Cardiac fibroblast (primary cell): ENCODE measurements around the gene SGSM2.

Experiments used
- DNase-seq, 2 donors: peaks; one replicate each; pipeline versions ENCODE4 v3.0.0 to v3.0.0-alpha.2; 2010; ENCODE audit warnings: low read depth in 2 of 2
- H3K4me3 ChIP-seq, 2 donors: replicated peaks in 1 of 2; 1 replicate in 1 of 2; 2 replicates in 1 of 2; pipeline ENCODE4 v1.5.1; 2011; ENCODE audit warnings: low read depth in 2 of 2, low read length in 2 of 2, mild to moderate bottlenecking in 2 of 2, moderate library complexity in 1 of 2
- TF ChIP-seq, protein P1 (sequence below): IDR thresholded peaks from one replicate; pipeline ENCODE4 v1.5.1; 2011; ENCODE audit warnings: low read depth, mild to moderate bottlenecking, low read length, inconsistent platforms

The SGSM2 gene

GRCh38 chr17:2376107-2376506 lies 38.8 kb downstream of the SGSM2 start:
- H3K4me3 ChIP-seq = no peak overlapping the region
- TF ChIP-seq, protein P1, sequence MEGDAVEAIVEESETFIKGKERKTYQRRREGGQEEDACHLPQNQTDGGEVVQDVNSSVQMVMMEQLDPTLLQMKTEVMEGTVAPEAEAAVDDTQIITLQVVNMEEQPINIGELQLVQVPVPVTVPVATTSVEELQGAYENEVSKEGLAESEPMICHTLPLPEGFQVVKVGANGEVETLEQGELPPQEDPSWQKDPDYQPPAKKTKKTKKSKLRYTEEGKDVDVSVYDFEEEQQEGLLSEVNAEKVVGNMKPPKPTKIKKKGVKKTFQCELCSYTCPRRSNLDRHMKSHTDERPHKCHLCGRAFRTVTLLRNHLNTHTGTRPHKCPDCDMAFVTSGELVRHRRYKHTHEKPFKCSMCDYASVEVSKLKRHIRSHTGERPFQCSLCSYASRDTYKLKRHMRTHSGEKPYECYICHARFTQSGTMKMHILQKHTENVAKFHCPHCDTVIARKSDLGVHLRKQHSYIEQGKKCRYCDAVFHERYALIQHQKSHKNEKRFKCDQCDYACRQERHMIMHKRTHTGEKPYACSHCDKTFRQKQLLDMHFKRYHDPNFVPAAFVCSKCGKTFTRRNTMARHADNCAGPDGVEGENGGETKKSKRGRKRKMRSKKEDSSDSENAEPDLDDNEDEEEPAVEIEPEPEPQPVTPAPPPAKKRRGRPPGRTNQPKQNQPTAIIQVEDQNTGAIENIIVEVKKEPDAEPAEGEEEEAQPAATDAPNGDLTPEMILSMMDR = no peak
- no peak for DNase-seq

GRCh38 chr17:2377659-2378058 lies 40.4 kb downstream of the SGSM2 start:
- no peak overlapping the region for H3K4me3 ChIP-seq
- no peak for DNase-seq
- TF ChIP-seq, protein P1 = no peak

DNA sequence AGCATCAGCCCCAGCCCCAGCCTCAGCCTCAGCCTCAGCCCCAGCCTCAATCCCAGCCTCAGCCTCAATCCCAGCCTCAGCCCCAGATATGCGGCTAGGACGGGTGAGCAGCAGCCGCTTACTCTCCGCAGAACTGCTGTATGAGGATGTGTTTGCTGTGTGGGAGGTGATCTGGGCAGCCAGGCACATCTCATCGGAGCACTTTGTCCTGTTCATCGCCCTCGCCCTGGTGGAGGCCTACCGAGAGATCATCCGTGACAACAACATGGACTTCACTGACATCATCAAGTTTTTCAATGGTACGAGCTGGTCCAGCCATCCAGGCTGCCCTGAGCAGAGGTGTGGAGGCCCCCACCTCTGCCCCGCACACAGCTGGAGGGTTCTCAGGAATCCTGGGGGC lies 41.6 kb downstream of the SGSM2 start:
- TF ChIP-seq, protein P1 = no peak
- no peak overlapping the region for H3K4me3 ChIP-seq
- no peak for DNase-seq

DNA sequence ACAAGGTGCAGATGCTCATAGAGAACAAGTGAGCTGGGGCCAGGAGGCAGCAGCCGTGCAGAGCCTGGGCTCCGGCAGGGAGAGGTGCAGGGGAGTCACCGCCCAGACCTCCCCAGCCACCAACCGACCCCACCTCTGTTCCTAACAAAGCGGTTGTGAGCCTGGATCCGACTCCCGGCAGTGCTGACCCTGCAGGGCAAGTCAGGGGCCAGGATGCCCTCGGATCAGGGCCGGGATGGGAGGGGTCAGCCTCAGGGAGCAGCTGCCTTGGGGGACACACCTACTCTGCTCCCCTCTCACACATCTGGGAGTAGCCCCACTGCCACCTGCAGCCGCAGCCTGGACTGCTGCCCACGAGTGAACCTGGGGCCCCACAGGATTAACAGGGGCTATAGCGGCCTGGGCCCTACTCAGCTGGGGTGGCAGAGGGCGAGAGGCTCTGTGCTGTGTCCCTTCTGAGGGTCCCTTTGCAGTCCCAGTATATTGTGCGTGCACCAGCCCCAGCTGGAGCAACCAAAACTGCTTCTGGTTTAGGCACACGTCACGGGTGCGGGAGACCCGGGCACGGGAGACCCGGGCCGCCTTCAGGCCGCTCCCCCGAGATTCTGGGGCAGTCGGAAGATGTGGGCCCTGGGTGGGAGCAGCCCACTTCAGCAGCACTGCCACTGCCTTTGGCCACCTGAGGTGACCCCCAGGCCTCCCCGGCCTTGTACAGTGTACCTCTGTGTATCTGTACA lies 42.4 kb downstream of the SGSM2 start:
- no peak for DNase-seq
- H3K4me3 ChIP-seq = no peak overlapping the region
- TF ChIP-seq, protein P1 = no peak

DNA sequence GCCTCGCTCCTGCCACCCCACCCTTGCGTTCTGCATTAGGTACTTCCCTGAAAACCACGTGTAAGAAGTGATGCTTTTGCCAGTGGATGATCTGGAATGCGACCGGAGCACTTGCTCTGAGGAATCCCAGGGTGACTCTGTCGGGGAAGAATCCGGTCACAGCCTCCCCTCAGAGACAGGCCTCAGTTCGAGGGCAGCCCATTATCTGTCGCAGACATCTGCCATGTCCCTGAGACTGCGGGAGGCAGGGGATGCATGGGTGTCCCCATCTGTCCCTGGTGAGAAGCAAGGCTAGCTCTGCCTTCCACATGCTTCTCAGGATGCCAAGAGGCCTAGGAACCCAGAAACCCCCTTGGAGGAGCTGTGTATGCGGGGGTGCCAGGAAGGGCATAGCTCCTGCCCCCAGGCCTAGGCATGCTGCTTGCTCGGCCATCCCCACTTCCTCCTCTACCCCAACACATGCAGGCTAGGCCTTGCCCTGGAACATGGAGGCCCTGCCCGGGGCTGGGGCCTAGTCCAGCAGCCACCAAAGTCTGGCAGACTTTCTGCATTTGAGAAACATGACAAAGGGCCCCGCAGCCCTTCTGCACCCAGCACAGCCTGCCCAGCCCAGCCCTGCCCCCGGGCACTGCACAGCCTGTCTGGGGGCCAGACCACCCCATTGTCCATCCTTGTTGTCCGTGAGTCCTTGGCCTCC lies 43.1 kb downstream of the SGSM2 start:
- TF ChIP-seq, protein P1 = no peak
- no peak overlapping the region for H3K4me3 ChIP-seq
- no peak for DNase-seq

GRCh38 chr17:2380950-2381649 lies 43.8 kb downstream of the SGSM2 start:
- H3K4me3 ChIP-seq = no peak overlapping the region
- no peak for DNase-seq
- TF ChIP-seq, protein P1 = no peak
